Osteoblast (primary cell): ENCODE measurements around the gene ADCY5. TPM values are rescaled to one million over a fixed set of nuclear protein-coding genes. Genes with fewer than 3 reads are reported as not detected.

Experiments
- DNase-seq: peaks from one replicate; pipeline ENCODE4 v3.0.0; 2011; ENCODE audit warnings: low spot score, mixed read lengths; ENCODE audit not compliant: insufficient read length; ENCODE audit errors: missing footprints
- H2AFZ ChIP-seq: 2 replicates; pipeline ENCODE4 v1.6.0; 2011; ENCODE audit warnings: mild to moderate bottlenecking, low read length
- H3K27ac ChIP-seq: 2 replicates; pipeline ENCODE4 v1.5.1; 2011; ENCODE audit warnings: mild to moderate bottlenecking, low read depth, low read length, moderate library complexity
- H3K27me3 ChIP-seq: 2 replicates; pipeline ENCODE4 v1.6.0; 2012; ENCODE audit warnings: mild to moderate bottlenecking, control low read depth, inconsistent platforms, low read length, moderate library complexity; ENCODE audit not compliant: insufficient read depth
- H3K36me3 ChIP-seq: 2 replicates; pipeline ENCODE4 v1.5.1; 2011; ENCODE audit warnings: mild to moderate bottlenecking, low read length, control low read depth, moderate library complexity; ENCODE audit not compliant: insufficient read depth
- H3K4me1 ChIP-seq: 2 replicates; pipeline ENCODE4 v1.5.1; 2011; ENCODE audit warnings: mild to moderate bottlenecking, low read length, control low read depth, moderate library complexity; ENCODE audit not compliant: insufficient read depth
- H3K4me2 ChIP-seq: 2 replicates; pipeline ENCODE4 v1.6.0; 2011; ENCODE audit warnings: mild to moderate bottlenecking, low read length; ENCODE audit not compliant: insufficient read depth
- H3K4me3 ChIP-seq: fragments of 200-600 bp; sonication (generic); 3 replicates; pipeline ENCODE4 v1.5.1; 2012; ENCODE audit warnings: mild to moderate bottlenecking, low read length, inconsistent platforms; ENCODE audit not compliant: insufficient read depth
- H3K79me2 ChIP-seq: 2 replicates; pipeline ENCODE4 v1.6.0; 2012; ENCODE audit warnings: mild to moderate bottlenecking, low read length, control low read depth, inconsistent platforms; ENCODE audit not compliant: insufficient read depth
- H3K9me3 ChIP-seq: 2 replicates; pipeline ENCODE4 v1.5.1; 2011; ENCODE audit warnings: low read depth, low read length, control low read depth
- H4K20me1 ChIP-seq: 2 replicates; pipeline ENCODE4 v1.6.0; 2012; ENCODE audit warnings: mild to moderate bottlenecking, low read length, control low read depth; ENCODE audit not compliant: insufficient read depth
- total RNA-seq: library from RNA; depleted of rRNA; stranded (reverse); fragments of >200 nt; gene quantifications from 2 replicates; pipeline ENCODE4 v1.2.3, GENCODE V29; 2012
- TF ChIP-seq, protein P1 (sequence below): IDR thresholded peaks from 2 replicates; pipeline ENCODE4 v1.5.1; 2011; ENCODE audit warnings: mild to moderate bottlenecking, low read depth, low read length, moderate library complexity; ENCODE audit errors: extremely low read depth

ADCY5 gene
- total RNA-seq, 1 donor = 0.72 TPM

DNA sequence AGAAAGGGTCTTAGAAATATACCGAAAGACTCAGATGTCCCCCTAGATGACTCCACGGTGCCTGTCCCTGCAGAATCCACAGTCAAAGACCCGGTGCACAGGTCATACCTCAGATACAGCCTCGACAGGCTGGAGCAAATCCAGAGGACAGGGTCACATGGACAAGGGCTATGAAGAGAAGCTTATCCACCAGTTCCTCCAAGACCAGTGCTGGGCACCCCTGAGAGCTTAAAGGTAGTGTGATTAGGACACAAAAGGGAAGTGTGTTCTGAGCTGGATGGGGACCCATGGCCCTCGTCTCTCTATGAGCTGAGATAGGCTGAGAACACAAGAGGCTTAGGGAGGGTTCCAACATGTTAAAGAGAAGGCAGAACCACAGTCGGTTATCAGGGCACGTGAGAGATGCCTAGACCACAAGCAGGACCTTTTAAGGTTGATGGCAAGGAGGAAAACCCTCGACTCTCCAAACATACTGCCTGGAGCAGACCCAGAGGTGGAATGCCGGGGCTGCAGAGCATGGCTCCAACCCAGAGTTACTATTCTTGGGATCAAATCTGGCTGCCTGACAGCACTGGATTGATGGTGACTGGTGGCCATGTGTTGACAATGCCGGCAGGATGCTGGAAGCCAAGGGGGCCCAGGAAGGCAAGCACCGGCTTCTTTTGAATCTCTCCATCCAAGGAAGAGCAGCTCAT lies 46.9 kb downstream of the ADCY5 start:
- Histone ChIP-seq H3K36me3 (no peaks in the 10 kb centered on the region), H2AFZ (no peak overlapping the region), H3K27ac (no peak overlapping the region), H3K79me2 (no peaks in the 10 kb centered on the region), H3K4me2 (no peak overlapping the region), H4K20me1 (no peaks in the 10 kb centered on the region), H3K9me3 (no peaks in the 10 kb centered on the region), H3K4me3 (no peak overlapping the region), H3K4me1 (no peaks in the 10 kb centered on the region), H3K27me3 (peaks cover 45% of the 10 kb centered on the region)
- TF ChIP-seq, protein P1, sequence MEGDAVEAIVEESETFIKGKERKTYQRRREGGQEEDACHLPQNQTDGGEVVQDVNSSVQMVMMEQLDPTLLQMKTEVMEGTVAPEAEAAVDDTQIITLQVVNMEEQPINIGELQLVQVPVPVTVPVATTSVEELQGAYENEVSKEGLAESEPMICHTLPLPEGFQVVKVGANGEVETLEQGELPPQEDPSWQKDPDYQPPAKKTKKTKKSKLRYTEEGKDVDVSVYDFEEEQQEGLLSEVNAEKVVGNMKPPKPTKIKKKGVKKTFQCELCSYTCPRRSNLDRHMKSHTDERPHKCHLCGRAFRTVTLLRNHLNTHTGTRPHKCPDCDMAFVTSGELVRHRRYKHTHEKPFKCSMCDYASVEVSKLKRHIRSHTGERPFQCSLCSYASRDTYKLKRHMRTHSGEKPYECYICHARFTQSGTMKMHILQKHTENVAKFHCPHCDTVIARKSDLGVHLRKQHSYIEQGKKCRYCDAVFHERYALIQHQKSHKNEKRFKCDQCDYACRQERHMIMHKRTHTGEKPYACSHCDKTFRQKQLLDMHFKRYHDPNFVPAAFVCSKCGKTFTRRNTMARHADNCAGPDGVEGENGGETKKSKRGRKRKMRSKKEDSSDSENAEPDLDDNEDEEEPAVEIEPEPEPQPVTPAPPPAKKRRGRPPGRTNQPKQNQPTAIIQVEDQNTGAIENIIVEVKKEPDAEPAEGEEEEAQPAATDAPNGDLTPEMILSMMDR = no peak
- DNase-seq = no peak

DNA sequence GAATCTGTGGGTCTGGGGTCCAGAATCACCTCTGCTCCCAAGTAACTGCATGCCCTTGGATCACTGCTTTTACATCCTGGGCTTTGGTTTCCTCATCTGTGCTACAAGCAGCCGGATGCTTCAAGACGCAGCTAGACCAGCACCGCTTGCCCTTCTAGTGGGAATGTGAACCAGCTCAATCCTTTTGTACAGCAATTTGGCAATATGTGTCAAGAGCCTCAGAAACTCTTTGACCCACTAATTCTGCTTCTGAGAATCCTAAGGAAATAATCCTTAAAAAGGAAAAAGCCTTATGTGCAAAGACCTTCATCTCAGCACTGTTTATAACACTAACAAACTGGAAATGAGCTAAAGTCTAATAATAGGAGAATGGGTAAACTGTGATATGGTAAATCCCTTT lies 48.7 kb downstream of the ADCY5 start:
- H3K4me2 ChIP-seq = no peak overlapping the region
- no peaks in the 10 kb centered on the region for H3K36me3 ChIP-seq
- H3K27me3 ChIP-seq = peaks cover 47% of the 10 kb centered on the region
- H3K4me3 ChIP-seq = no peak overlapping the region
- TF ChIP-seq, protein P1 = no peak
- H4K20me1 ChIP-seq = no peaks in the 10 kb centered on the region
- no peaks in the 10 kb centered on the region for H3K79me2 ChIP-seq
- H2AFZ ChIP-seq = no peak overlapping the region
- DNase-seq = no peak
- no peak overlapping the region for H3K27ac ChIP-seq
- H3K4me1 ChIP-seq = no peaks in the 10 kb centered on the region
- H3K9me3 ChIP-seq = no peaks in the 10 kb centered on the region

DNA sequence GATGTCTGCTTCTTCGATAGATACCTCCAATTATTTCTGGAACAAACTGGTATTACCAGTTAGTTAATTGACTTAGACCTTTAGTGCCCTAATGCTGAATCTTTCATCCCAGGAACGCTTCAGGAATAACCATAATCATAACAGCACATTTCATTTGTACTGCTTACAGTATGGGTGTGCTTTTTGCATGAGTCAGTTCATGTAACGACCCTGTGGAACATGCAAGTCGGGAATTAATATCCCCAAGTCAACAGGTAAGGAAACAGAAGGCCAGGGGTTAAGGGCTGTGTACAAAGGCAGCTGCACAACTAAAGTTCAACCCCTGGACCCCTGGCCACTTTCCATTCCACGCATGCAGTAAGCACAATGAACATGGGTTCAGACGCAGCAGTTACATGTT lies 49.2 kb downstream of the ADCY5 start:
- Histone ChIP-seq H3K4me1 (no peaks in the 10 kb centered on the region), H4K20me1 (no peaks in the 10 kb centered on the region), H3K27me3 (peaks cover 47% of the 10 kb centered on the region)

More for the DNA sequence above, 49.2 kb downstream of the ADCY5 start:
- Histone ChIP-seq H3K4me2 (no peak overlapping the region), H3K4me3 (no peak overlapping the region), H3K36me3 (no peaks in the 10 kb centered on the region), H3K27ac (no peak overlapping the region), H3K79me2 (no peaks in the 10 kb centered on the region), H2AFZ (no peak overlapping the region), H3K9me3 (no peaks in the 10 kb centered on the region)
- TF ChIP-seq, protein P1 = no peak
- DNase-seq = no peak
